ENCODE data around the gene PEX11B.

GRCh38 chr1:145912128-145912641 lies 6.3 kb downstream of the PEX11B start:
- TF ChIP-seq CTCF (conservative IDR thresholded peaks at IDR 0.05; ENCODE audit: low read depth, low read length), result no peak
- TF ChIP-seq NFE2L2 (IDR thresholded peaks at IDR 0.05; ENCODE audit: low read depth, low read length), result no peak
- no peak for TF ChIP-seq MAFK (IDR thresholded peaks at IDR 0.05; ENCODE audit: low read depth, low read length)
- no peak for TF ChIP-seq FOS (IDR thresholded peaks at IDR 0.05; ENCODE audit: low read depth, low read length)
- TF ChIP-seq RFX5 (IDR thresholded peaks at IDR 0.05; ENCODE audit: low read depth, low read length), result no peak
- no peak for TF ChIP-seq POLR2A (IDR thresholded peaks at IDR 0.05; ENCODE audit: low read depth, low read length)
- no peak for TF ChIP-seq MAZ (IDR thresholded peaks at IDR 0.05; ENCODE audit: borderline replicate concordance, low read depth, low read length)
- TF ChIP-seq USF2 (IDR thresholded peaks at IDR 0.05; ENCODE audit: low read depth, low read length), result no peak
- TF ChIP-seq CEBPB (IDR thresholded peaks at IDR 0.05; ENCODE audit: low read depth, low read length), result no peak
- TF ChIP-seq RAD21 (IDR thresholded peaks at IDR 0.05; ENCODE audit: low read length), result no peak

Measured in IMR-90 (cell line).